ENCODE results near the gene TREX2. TPM values are rescaled to one million over a fixed set of nuclear protein-coding genes. Genes with fewer than 3 reads are reported as not detected.

Gene TREX2
- total RNA-seq, 8 experiments from 2014 or later: 0.05 to 0.70 (median 0.38) TPM; not detected in 3

GRCh38 chrX:153471663-153472280, 25.9 kb upstream of the TREX2 start:
- WGBS, 10 experiments: 0 to 47% (median 40%) methylated on average over 1 to 8 of the region's 11 CpGs; no CpG with 5 or more reads in 5 of the 10 experiments
- in situ Hi-C loops (cut with MboI; ENCODE audit: low pct_unique_long_range_greater_than_20kb in 2 of 9, low sequenced_read_pairs in 9 of 9, unreplicated experiment in 9 of 9): no loop called here
- no peak for ATAC-seq (replicated peaks in 6 of 8)
- no peak overlapping the region for H3K27ac ChIP-seq
- H3K4me1 ChIP-seq (replicated peaks in 1 of 2): peaks cover 11 to 12% of the 10 kb centered on the region in 2 donors
- H3K4me3 ChIP-seq: no peak overlapping the region

GRCh38 chrX:153470411-153471363, 24.8 kb upstream of the TREX2 start, which contains the start of gene HAUS7:
TSS of gene HAUS7 (minus strand) at chrX:153470576. CDS start at chrX:153470557, 19 bp downstream.
- Histone ChIP-seq H3K4me1 (replicated peaks in 1 of 2) (peaks cover 11 to 12% of the 10 kb centered on the region in 2 donors), H3K27ac (peak within 1 kb of the TSS; percentile 34 to 66), H3K4me3 (peak within 1 kb of the TSS; percentile 55 to 93 (median 65))
- ATAC-seq (replicated peaks in 6 of 8): peak; percentile 72 to 88 (median 84)
- in situ Hi-C loops (cut with MboI; ENCODE audit: low pct_unique_long_range_greater_than_20kb in 2 of 9, low sequenced_read_pairs in 9 of 9, unreplicated experiment in 9 of 9): no loop called here
- WGBS, 10 experiments: 11% methylated on average over 7 of the region's 70 CpGs; no CpG with 5 or more reads in 9 of the 10 experiments

GRCh38 chrX:153469811-153470410, 24.1 kb upstream of the TREX2 start:
- H3K4me3 ChIP-seq: peak overlapping the region; percentile 55 to 93 (median 65)
- peak in 7 of 8 experiments; percentile 25 to 52 (median 31) for ATAC-seq (replicated peaks in 6 of 8)
- in situ Hi-C loops (cut with MboI; ENCODE audit: low pct_unique_long_range_greater_than_20kb in 2 of 9, low sequenced_read_pairs in 9 of 9, unreplicated experiment in 9 of 9): no loop called here
- peak overlapping the region; percentile 34 to 66 for H3K27ac ChIP-seq
- H3K4me1 ChIP-seq (replicated peaks in 1 of 2): peaks cover 7 to 9% of the 10 kb centered on the region in 2 donors
- no CpG with 5 or more reads among the region's 32 CpGs for WGBS, 10 experiments

- no CpG with 5 or more reads among the region's 12 CpGs for whole genome bisulfite sequencing, 10 experiments
- in situ Hi-C loops (cut with MboI; ENCODE audit: low pct_unique_long_range_greater_than_20kb in 2 of 9, low sequenced_read_pairs in 9 of 9, unreplicated experiment in 9 of 9): no loop called here
- peaks cover 4% of the 10 kb centered on the region in 2 donors for H3K4me1 ChIP-seq (replicated peaks in 1 of 2)
- no peak for ATAC-seq (replicated peaks in 6 of 8)
- no peak overlapping the region for H3K4me3 ChIP-seq
- H3K27ac ChIP-seq: no peak overlapping the region
Measured at GRCh38 chrX:153468008-153468580, 22.2 kb upstream of the TREX2 start.

- no peak overlapping the region for H3K4me3 ChIP-seq
- no peak for ATAC-seq (replicated peaks in 6 of 8)
- in situ Hi-C loops (cut with MboI; ENCODE audit: low pct_unique_long_range_greater_than_20kb in 2 of 9, low sequenced_read_pairs in 9 of 9, unreplicated experiment in 9 of 9): no loop called here
- H3K4me1 ChIP-seq (replicated peaks in 1 of 2): peaks cover 4% of the 10 kb centered on the region in 2 donors
- WGBS, 10 experiments: 57% methylated on average over 4 of the region's 19 CpGs; no CpG with 5 or more reads in 9 of the 10 experiments
- H3K27ac ChIP-seq: no peak overlapping the region
Measured at GRCh38 chrX:153465691-153466380, 20.0 kb upstream of the TREX2 start.

GRCh38 chrX:153464116-153464515, 18.3 kb upstream of the TREX2 start:
- in situ Hi-C loops (cut with MboI; ENCODE audit: low pct_unique_long_range_greater_than_20kb in 2 of 9, low sequenced_read_pairs in 9 of 9, unreplicated experiment in 9 of 9): no loop called here
- ATAC-seq (replicated peaks in 6 of 8): no peak
- Histone ChIP-seq H3K4me3 (no peak overlapping the region), H3K27ac (no peak overlapping the region), H3K4me1 (replicated peaks in 1 of 2) (no peaks in the 10 kb centered on the region)
- 48 to 80% methylated on average over 1 to 2 of the region's 5 CpGs; no CpG with 5 or more reads in 8 of the 10 experiments for WGBS, 10 experiments

- in situ Hi-C loops (cut with MboI; ENCODE audit: low pct_unique_long_range_greater_than_20kb in 2 of 9, low sequenced_read_pairs in 9 of 9, unreplicated experiment in 9 of 9): no loop called here
- no peak for ATAC-seq (replicated peaks in 6 of 8)
- 25 to 90% (median 52%) methylated on average over 2 to 7 of the region's 12 CpGs; no CpG with 5 or more reads in 7 of the 10 experiments for WGBS, 10 experiments
- no peaks in the 10 kb centered on the region for H3K4me1 ChIP-seq (replicated peaks in 1 of 2)
- no peak overlapping the region for H3K27ac ChIP-seq
- no peak overlapping the region for H3K4me3 ChIP-seq
Measured at GRCh38 chrX:153463556-153463955, 17.7 kb upstream of the TREX2 start.

- 40 to 100% (median 90%) methylated on average over 1 of the region's 6 CpGs; no CpG with 5 or more reads in 6 of the 10 experiments for WGBS, 10 experiments
- Histone ChIP-seq H3K4me1 (replicated peaks in 1 of 2) (no peaks in the 10 kb centered on the region), H3K4me3 (no peak overlapping the region), H3K27ac (no peak overlapping the region)
- no peak for ATAC-seq (replicated peaks in 6 of 8)
- in situ Hi-C loops (cut with MboI; ENCODE audit: low pct_unique_long_range_greater_than_20kb in 2 of 9, low sequenced_read_pairs in 9 of 9, unreplicated experiment in 9 of 9): no loop called here
Measured at GRCh38 chrX:153463031-153463430, 17.2 kb upstream of the TREX2 start.

GRCh38 chrX:153462291-153462690, 16.4 kb upstream of the TREX2 start:
- ATAC-seq (replicated peaks in 6 of 8): no peak
- in situ Hi-C loops (cut with MboI; ENCODE audit: low pct_unique_long_range_greater_than_20kb in 2 of 9, low sequenced_read_pairs in 9 of 9, unreplicated experiment in 9 of 9): no loop called here
- Histone ChIP-seq H3K4me1 (replicated peaks in 1 of 2) (no peaks in the 10 kb centered on the region), H3K4me3 (no peak overlapping the region), H3K27ac (no peak overlapping the region)
- 60% methylated on average over 1 of the region's 10 CpGs; no CpG with 5 or more reads in 9 of the 10 experiments for WGBS, 10 experiments

GRCh38 chrX:153460826-153461225, 15.0 kb upstream of the TREX2 start:
- no peak overlapping the region for H3K4me3 ChIP-seq
- in situ Hi-C loops (cut with MboI; ENCODE audit: low pct_unique_long_range_greater_than_20kb in 2 of 9, low sequenced_read_pairs in 9 of 9, unreplicated experiment in 9 of 9): no loop called here
- WGBS, 10 experiments: 21 to 60% methylated on average over 3 to 4 of the region's 7 CpGs; no CpG with 5 or more reads in 8 of the 10 experiments

GRCh38 chrX:153459986-153460385, 14.1 kb upstream of the TREX2 start:
- Histone ChIP-seq H3K4me3 (no peak overlapping the region), H3K27ac (no peak overlapping the region), H3K4me1 (replicated peaks in 1 of 2) (no peaks in the 10 kb centered on the region)
- in situ Hi-C loops (cut with MboI; ENCODE audit: low pct_unique_long_range_greater_than_20kb in 2 of 9, low sequenced_read_pairs in 9 of 9, unreplicated experiment in 9 of 9): no loop called here
- peak in 1 of 8 experiments; percentile 45 for ATAC-seq (replicated peaks in 6 of 8)
- WGBS, 10 experiments: 40 to 100% (median 94%) methylated on average over 1 to 3 of the region's 4 CpGs; no CpG with 5 or more reads in 6 of the 10 experiments

More at GRCh38 chrX:153460826-153461225, 15.0 kb upstream of the TREX2 start:
- Histone ChIP-seq H3K27ac (no peak overlapping the region), H3K4me1 (replicated peaks in 1 of 2) (no peaks in the 10 kb centered on the region)
- peak in 7 of 8 experiments; percentile 52 to 83 (median 61) for ATAC-seq (replicated peaks in 6 of 8)

GRCh38 chrX:153458476-153458875, 12.6 kb upstream of the TREX2 start:
- ATAC-seq (replicated peaks in 6 of 8): no peak
- in situ Hi-C loops (cut with MboI; ENCODE audit: low pct_unique_long_range_greater_than_20kb in 2 of 9, low sequenced_read_pairs in 9 of 9, unreplicated experiment in 9 of 9): no loop called here
- Histone ChIP-seq H3K27ac (no peak overlapping the region), H3K4me3 (no peak overlapping the region), H3K4me1 (replicated peaks in 1 of 2) (no peaks in the 10 kb centered on the region)
- WGBS, 10 experiments: 34% methylated on average over 2 of the region's 4 CpGs; no CpG with 5 or more reads in 9 of the 10 experiments
